ENCODE results near the gene TASL. TPM values are rescaled to one million over a fixed set of nuclear protein-coding genes. Genes with fewer than 3 reads are reported as not detected.

TASL gene
- total RNA-seq, 2 experiments from 2014 or later, result 0.41 to 0.75 TPM

- Mint-ChIP-seq H3K9me3 (no peaks in the 10 kb centered on the region), H3K36me3 (ENCODE audit: low read depth) (no peaks in the 10 kb centered on the region), H3K4me1 (ENCODE audit: low read depth) (no peaks in the 10 kb centered on the region), H3K27ac (no peak overlapping the region), H3K27me3 (peaks cover 6% of the 10 kb centered on the region), H3K4me3 (no peak overlapping the region)
- Histone ChIP-seq H3K36me3 (ENCODE audit: insufficient read depth, low read length) (no peaks in the 10 kb centered on the region), H3K27me3 (ENCODE audit: control insufficient read depth in 1 of 2, insufficient read depth in 2 of 2, low read length in 2 of 2) (no peaks in the 10 kb centered on the region), H3K4me3 (ENCODE audit: low read length) (no peak overlapping the region), H3K4me1 (ENCODE audit: insufficient read depth, low read length) (no peaks in the 10 kb centered on the region), H3K27ac (ENCODE audit: low read depth in 1 of 2, low read length in 2 of 2) (no peak overlapping the region), H3K9me3 (ENCODE audit: control insufficient read depth in 1 of 2, insufficient read depth in 1 of 2, low read length in 2 of 2) (no peaks in the 10 kb centered on the region)
- ATAC-seq (ENCODE audit: poor library complexity) (no peak), DNase-seq (peak in 2 of 14 experiments; percentile 4 to 24)
- ChIA-PET CTCF (no interaction called here), POLR2A (no interaction called here)
- intact Hi-C loops (cut with DNase I, micrococcal nuclease), result no loop called here
- TF ChIP-seq CTCF (IDR thresholded peaks at IDR 0.05), result no peak
Measured at GRCh38 chrX:30530606-30531005, 47.0 kb downstream of the TASL start.

GRCh38 chrX:30525732-30526131 is 51.8 kb downstream of the TASL start:
- no peak overlapping the region for H3K4me3 ChIP-seq (ENCODE audit: low read length)
- Mint-ChIP-seq H3K27me3 (no peaks in the 10 kb centered on the region), H3K27ac (no peak overlapping the region), H3K36me3 (ENCODE audit: low read depth) (no peaks in the 10 kb centered on the region), H3K4me3 (no peak overlapping the region), H3K9me3 (no peaks in the 10 kb centered on the region), H3K4me1 (ENCODE audit: low read depth) (no peaks in the 10 kb centered on the region)
- no peak overlapping the region for H3K27ac ChIP-seq (ENCODE audit: low read depth in 1 of 2, low read length in 2 of 2)
- no peaks in the 10 kb centered on the region for H3K4me1 ChIP-seq (ENCODE audit: insufficient read depth, low read length)
- intact Hi-C loops (cut with DNase I, micrococcal nuclease), result no loop called here
- H3K27me3 ChIP-seq (ENCODE audit: control insufficient read depth in 1 of 2, insufficient read depth in 2 of 2, low read length in 2 of 2), result no peaks in the 10 kb centered on the region
- no peaks in the 10 kb centered on the region for H3K36me3 ChIP-seq (ENCODE audit: insufficient read depth, low read length)
- CTCF ChIA-PET, result no interaction called here
- DNase-seq, result no peak
- POLR2A ChIA-PET, result no interaction called here
- no peak for TF ChIP-seq CTCF (IDR thresholded peaks at IDR 0.05)
- no peaks in the 10 kb centered on the region for H3K9me3 ChIP-seq (ENCODE audit: control insufficient read depth in 1 of 2, insufficient read depth in 1 of 2, low read length in 2 of 2)
- ATAC-seq (ENCODE audit: poor library complexity), result no peak

GRCh38 chrX:30521440-30522182 is 56.0 kb downstream of the TASL start:
- no peaks in the 10 kb centered on the region for H3K36me3 Mint-ChIP-seq (ENCODE audit: low read depth)
- ChIA-PET CTCF (no interaction called here), POLR2A (no interaction called here)
- H3K4me3 ChIP-seq (ENCODE audit: low read length), result no peak overlapping the region
- no peaks in the 10 kb centered on the region for H3K27me3 ChIP-seq (ENCODE audit: control insufficient read depth in 1 of 2, insufficient read depth in 2 of 2, low read length in 2 of 2)
- no peaks in the 10 kb centered on the region for H3K27me3 Mint-ChIP-seq
- no peak for DNase-seq
- H3K27ac ChIP-seq (ENCODE audit: low read depth in 1 of 2, low read length in 2 of 2), result no peak overlapping the region
- no peaks in the 10 kb centered on the region for H3K4me1 Mint-ChIP-seq (ENCODE audit: low read depth)
- no peak overlapping the region for H3K4me3 Mint-ChIP-seq
- ATAC-seq (ENCODE audit: poor library complexity), result no peak
- H3K27ac Mint-ChIP-seq, result no peak overlapping the region
- TF ChIP-seq CTCF (IDR thresholded peaks at IDR 0.05), result no peak
- H3K9me3 Mint-ChIP-seq, result no peaks in the 10 kb centered on the region
- H3K4me1 ChIP-seq (ENCODE audit: insufficient read depth, low read length), result no peaks in the 10 kb centered on the region
- no peaks in the 10 kb centered on the region for H3K36me3 ChIP-seq (ENCODE audit: insufficient read depth, low read length)
- H3K9me3 ChIP-seq (ENCODE audit: control insufficient read depth in 1 of 2, insufficient read depth in 1 of 2, low read length in 2 of 2), result no peaks in the 10 kb centered on the region
- intact Hi-C loops (cut with DNase I, micrococcal nuclease), result no loop called here
